SU-DHL-6 (cell line): ENCODE results near the gene ACSL5.
A peak's percentile ranks its signal among the peaks of the same experiment; 100 is the strongest.
"Not testable (repeated sequence)": the region's sequence is repeated elsewhere in the genome, so short reads cannot be mapped to it uniquely, and the experiment has no call there.

ENCODE experiments used
- H2AFZ ChIP-seq: fragments of 200-600 bp; sonication (generic); 2 replicates; pipeline ENCODE4 v1.6.1; 2014; ENCODE audit warnings: low read depth, mild to moderate bottlenecking, moderate library complexity, mixed read lengths, antibody characterized with exemption, low read length; ENCODE audit not compliant: severe bottlenecking
- H3F3A ChIP-seq: fragments of 200-600 bp; shearing (Covaris generic); 2 replicates; pipeline ENCODE4 v1.6.0; 2016; ENCODE audit warnings: antibody characterized with exemption, mild to moderate bottlenecking; ENCODE audit not compliant: insufficient read depth
- H3K27ac ChIP-seq: fragments of 200-600 bp; sonication (generic); 2 replicates; pipeline ENCODE4 v1.5.1; 2016; ENCODE audit warnings: low read depth, mild to moderate bottlenecking, low read length, moderate library complexity, mixed read lengths
- H3K27me3 ChIP-seq: fragments of 200-600 bp; sonication (generic), shearing (Covaris generic); 2 replicates; pipeline ENCODE4 v1.6.0; 2014; ENCODE audit warnings: mild to moderate bottlenecking, low read length
- H3K36me3 ChIP-seq: fragments of 200-600 bp; sonication (generic); 2 replicates; pipeline ENCODE4 v1.6.1; 2014; ENCODE audit warnings: mild to moderate bottlenecking, low read length, mixed read lengths
- H3K4me2 ChIP-seq: fragments of 300-600, 200-600 bp; shearing (Covaris generic), sonication (generic); 2 replicates; pipeline ENCODE4 v1.6.0; 2014; ENCODE audit warnings: low read length, low read depth, mild to moderate bottlenecking; ENCODE audit not compliant: poor library complexity, severe bottlenecking
- H3K4me3 ChIP-seq: fragments of 200-600 bp; sonication (generic); 2 replicates; pipeline ENCODE4 v1.5.1; 2014; ENCODE audit warnings: antibody characterized with exemption, low read length, mild to moderate bottlenecking, mixed read lengths; ENCODE audit not compliant: insufficient read depth, poor library complexity, severe bottlenecking
- H3K79me2 ChIP-seq: fragments of 200-600 bp; sonication (generic); 2 replicates; pipeline ENCODE4 v1.6.1; 2014; ENCODE audit warnings: mild to moderate bottlenecking, low read length, moderate library complexity; ENCODE audit not compliant: insufficient read depth
- H3K9ac ChIP-seq: fragments of 200-600 bp; sonication (generic); 2 replicates; pipeline ENCODE4 v1.7.0; 2014; ENCODE audit warnings: mild to moderate bottlenecking, low read length
- H3K9me2 ChIP-seq: fragments of 200-600 bp; sonication (generic); replicated peaks from 2 replicates; pipeline ENCODE4 v1.6.1; 2014; ENCODE audit warnings: low read length; ENCODE audit not compliant: insufficient read depth
- H3K9me3 ChIP-seq: fragments of 200-600 bp; sonication (generic); 2 replicates; pipeline ENCODE4 v1.6.1; 2014; ENCODE audit warnings: low read length, mixed read lengths; ENCODE audit not compliant: insufficient read depth
- H4K20me1 ChIP-seq: fragments of 200-600 bp; sonication (generic); 2 replicates; pipeline ENCODE4 v1.6.1; 2014; ENCODE audit warnings: low read depth, mild to moderate bottlenecking, antibody characterized with exemption, low read length, moderate library complexity, mixed read lengths
- EZH2phosphoT487 ChIP-seq: fragments of 200-600 bp; sonication (generic), shearing (Covaris generic); conservative IDR thresholded peaks from 2 replicates; pipeline ENCODE4 v1.6.1; 2018; ENCODE audit warnings: mild to moderate bottlenecking, antibody characterized with exemption, low read length, moderate library complexity, mixed read lengths
- TF ChIP-seq, protein P1 (sequence below): fragments of 200-600 bp; sonication (generic); IDR thresholded peaks from one replicate; pipeline ENCODE4 v1.5.1; 2017; ENCODE audit warnings: antibody characterized with exemption, mild to moderate bottlenecking, low read length, moderate library complexity; ENCODE audit not compliant: insufficient read depth, poor library complexity, severe bottlenecking

Gene ACSL5

DNA sequence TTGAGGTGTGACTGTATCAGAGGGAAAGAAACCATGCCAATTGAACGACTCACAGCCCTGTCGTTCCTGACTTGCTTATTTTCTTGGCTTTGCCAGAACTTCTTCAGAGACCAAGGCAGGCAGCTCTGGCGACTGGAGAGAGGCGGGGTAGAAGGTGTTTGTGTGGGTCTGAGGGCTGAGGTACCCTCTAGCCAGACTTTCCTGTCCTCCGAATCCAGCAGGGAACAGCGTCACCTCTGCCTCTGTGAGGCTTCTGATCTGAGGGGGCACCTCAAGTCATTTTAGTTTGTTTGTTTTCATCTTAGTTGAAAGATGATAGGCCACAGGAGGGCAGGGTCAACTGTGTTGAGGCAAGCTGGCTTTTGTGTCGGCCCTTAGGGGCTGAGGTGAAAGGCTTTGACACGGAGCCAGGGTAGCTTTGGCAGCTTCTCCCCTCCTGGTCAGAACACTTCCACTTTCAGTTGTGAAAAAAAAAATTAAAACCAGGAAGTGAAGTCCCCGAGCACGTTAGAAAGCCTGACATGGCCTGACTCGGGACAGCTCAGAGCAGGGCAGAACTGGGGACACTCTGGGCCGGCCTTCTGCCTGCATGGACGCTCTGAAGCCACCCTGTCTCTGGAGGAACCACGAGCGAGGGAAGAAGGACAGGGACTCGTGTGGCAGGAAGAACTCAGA lies 1.9 kb downstream of the ACSL5 start:
- Histone ChIP-seq H3F3A (no peaks in the 10 kb centered on the region), H3K9ac (peak overlapping the region; percentile 86), H3K9me2 (no peaks in the 10 kb centered on the region), H3K27me3 (no peaks in the 10 kb centered on the region), H2AFZ (peak overlapping the region; percentile 97), H3K9me3 (no peaks in the 10 kb centered on the region), H3K36me3 (no peaks in the 10 kb centered on the region), H4K20me1 (no peaks in the 10 kb centered on the region), H3K79me2 (peaks cover 24% of the 10 kb centered on the region), H3K27ac (peak overlapping the region; percentile 40), H3K4me2 (peak overlapping the region; percentile 93), H3K4me3 (peak overlapping the region; percentile 76)
- TF ChIP-seq, protein P1, sequence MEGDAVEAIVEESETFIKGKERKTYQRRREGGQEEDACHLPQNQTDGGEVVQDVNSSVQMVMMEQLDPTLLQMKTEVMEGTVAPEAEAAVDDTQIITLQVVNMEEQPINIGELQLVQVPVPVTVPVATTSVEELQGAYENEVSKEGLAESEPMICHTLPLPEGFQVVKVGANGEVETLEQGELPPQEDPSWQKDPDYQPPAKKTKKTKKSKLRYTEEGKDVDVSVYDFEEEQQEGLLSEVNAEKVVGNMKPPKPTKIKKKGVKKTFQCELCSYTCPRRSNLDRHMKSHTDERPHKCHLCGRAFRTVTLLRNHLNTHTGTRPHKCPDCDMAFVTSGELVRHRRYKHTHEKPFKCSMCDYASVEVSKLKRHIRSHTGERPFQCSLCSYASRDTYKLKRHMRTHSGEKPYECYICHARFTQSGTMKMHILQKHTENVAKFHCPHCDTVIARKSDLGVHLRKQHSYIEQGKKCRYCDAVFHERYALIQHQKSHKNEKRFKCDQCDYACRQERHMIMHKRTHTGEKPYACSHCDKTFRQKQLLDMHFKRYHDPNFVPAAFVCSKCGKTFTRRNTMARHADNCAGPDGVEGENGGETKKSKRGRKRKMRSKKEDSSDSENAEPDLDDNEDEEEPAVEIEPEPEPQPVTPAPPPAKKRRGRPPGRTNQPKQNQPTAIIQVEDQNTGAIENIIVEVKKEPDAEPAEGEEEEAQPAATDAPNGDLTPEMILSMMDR = no peak
- TF ChIP-seq EZH2phosphoT487 = no peak

DNA sequence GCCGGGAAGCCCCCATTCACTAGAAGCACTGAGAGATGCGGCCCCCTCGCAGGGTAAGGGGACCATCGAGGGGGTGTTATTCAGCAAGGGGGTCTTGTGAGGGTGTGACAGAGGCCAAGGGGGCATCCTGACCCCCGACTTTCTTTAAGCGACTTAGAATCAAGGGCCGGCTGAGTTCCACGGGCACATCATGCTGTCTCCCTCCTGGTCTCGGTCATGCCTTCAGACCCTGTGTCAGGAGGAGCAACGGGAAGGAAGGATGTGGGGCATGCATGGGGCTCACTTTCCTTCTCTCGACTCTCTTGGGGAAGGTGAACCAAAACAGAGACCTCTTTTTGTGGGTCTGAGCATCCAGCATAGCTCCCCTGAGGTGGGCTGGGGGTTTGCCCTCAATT lies 2.5 kb downstream of the ACSL5 start:
- no peaks in the 10 kb centered on the region for H3K9me2 ChIP-seq
- no peaks in the 10 kb centered on the region for H3K27me3 ChIP-seq
- no peaks in the 10 kb centered on the region for H3F3A ChIP-seq
- H3K36me3 ChIP-seq = no peaks in the 10 kb centered on the region
- TF ChIP-seq EZH2phosphoT487 = no peak
- TF ChIP-seq, protein P1 = no peak
- H4K20me1 ChIP-seq = no peaks in the 10 kb centered on the region
- H3K9me3 ChIP-seq = no peaks in the 10 kb centered on the region
- H3K4me2 ChIP-seq = peak overlapping the region; percentile 93
- H3K79me2 ChIP-seq = peaks cover 24% of the 10 kb centered on the region
- H3K27ac ChIP-seq = peak overlapping the region; percentile 40
- H3K9ac ChIP-seq = peak overlapping the region; percentile 86
- peak overlapping the region; percentile 76 for H3K4me3 ChIP-seq
- peak overlapping the region; percentile 97 for H2AFZ ChIP-seq

DNA sequence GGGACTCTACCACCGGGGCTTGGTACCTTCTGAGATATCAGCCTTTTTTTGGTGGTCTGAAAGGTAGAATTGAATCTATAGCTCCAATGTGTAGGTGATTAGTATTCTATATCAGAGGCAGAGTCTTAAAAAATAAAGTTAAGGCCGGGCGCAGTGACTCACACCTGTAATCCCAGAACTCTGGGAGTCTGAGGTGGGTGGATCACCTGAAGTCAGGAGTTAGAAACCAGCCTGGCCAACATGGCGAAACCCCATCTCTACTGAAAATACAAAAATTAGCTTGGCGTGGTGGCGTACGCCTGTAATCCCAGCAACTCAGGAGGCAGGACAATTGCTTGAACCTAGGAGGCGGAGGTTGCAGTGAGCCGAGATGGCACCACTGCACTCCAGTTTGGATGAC lies 3.2 kb downstream of the ACSL5 start:
- peak overlapping the region; percentile 86 for H3K9ac ChIP-seq
- not testable (repeated sequence) for H2AFZ ChIP-seq, H4K20me1 ChIP-seq, H3K9me2 ChIP-seq, H3K27me3 ChIP-seq, H3K36me3 ChIP-seq, H3K9me3 ChIP-seq, H3F3A ChIP-seq
- H3K27ac ChIP-seq = 0 out of 2 replicates have a peak overlapping the region, but pooled peaks have one; percentile 40
- peak overlapping the region; percentile 76 for H3K4me3 ChIP-seq
- peak overlapping the region; percentile 93 for H3K4me2 ChIP-seq
- peaks cover 25% of the 10 kb centered on the region for H3K79me2 ChIP-seq

DNA sequence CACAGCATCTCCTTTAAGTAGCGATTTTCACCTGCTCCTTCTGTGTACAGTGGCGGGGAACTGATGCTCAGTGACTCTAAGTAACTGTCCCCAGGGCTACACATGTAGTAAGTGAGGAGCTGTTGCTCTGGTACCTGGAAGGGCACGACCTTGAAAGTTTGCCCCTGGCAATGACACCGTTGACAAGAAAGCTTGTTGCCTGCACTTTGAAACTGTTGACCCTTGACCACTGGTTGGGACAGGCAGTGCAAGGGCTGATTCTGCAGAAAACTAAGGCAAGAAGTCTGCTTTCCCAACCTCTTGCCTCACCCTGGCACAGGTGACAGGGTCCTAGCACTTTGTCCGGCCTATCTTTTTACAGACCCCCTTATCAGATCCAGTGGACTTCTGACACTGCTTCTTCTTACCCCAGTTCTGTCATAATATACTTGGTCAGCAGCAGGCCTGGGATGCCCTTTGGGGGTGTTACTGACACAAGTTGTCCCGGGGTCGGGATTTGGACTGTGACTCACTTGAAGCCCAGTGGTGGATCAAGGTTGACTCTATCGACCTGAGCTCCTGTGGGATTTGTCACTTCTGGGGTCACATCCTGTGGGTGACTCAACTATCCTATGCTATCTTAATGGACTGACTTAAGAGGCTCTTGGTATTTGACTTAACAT lies 5.8 kb downstream of the ACSL5 start:
- no peaks in the 10 kb centered on the region for H3F3A ChIP-seq
- H2AFZ ChIP-seq = no peak overlapping the region
- no peaks in the 10 kb centered on the region for H3K27me3 ChIP-seq

More for the DNA sequence above, 5.8 kb downstream of the ACSL5 start:
- H3K4me3 ChIP-seq = no peak overlapping the region
- H3K9me2 ChIP-seq = no peaks in the 10 kb centered on the region
- TF ChIP-seq EZH2phosphoT487 = no peak
- TF ChIP-seq, protein P1 = no peak
- no peaks in the 10 kb centered on the region for H3K9me3 ChIP-seq
- peaks cover 30% of the 10 kb centered on the region for H3K79me2 ChIP-seq
- H3K36me3 ChIP-seq = no peaks in the 10 kb centered on the region
- no peaks in the 10 kb centered on the region for H4K20me1 ChIP-seq
- no peak overlapping the region for H3K4me2 ChIP-seq
- no peak overlapping the region for H3K9ac ChIP-seq
- H3K27ac ChIP-seq = no peak overlapping the region
